Heart right ventricle (tissue), 16 donors: ENCODE data around the gene EFNA5. TPM values are rescaled to one million over a fixed set of nuclear protein-coding genes. Genes with fewer than 3 reads are reported as not detected.
A peak's percentile ranks its signal among the peaks of the same experiment; 100 is the strongest.

Source experiments
- ATAC-seq, 8 donors: fragments of 200-7000 bp; cut with Tn5 transposase; one replicate each; pipeline ENCODE4 v1.9.1; 2020; ENCODE audit warnings: mild to moderate bottlenecking in 8 of 8, moderate library complexity in 8 of 8, moderate number of reproducible peaks in 1 of 8
- DNase-seq, 2 donors: peaks; one replicate each; pipeline ENCODE4 v3.0.0-alpha.2; 2020
- H3K27ac ChIP-seq, 10 donors: fragments of 200-600 bp; sonication (generic) in 2 of 10; one replicate each; pipeline versions ENCODE4 v1.5.0 to v1.8.0; 2020 to 2022; ENCODE audit warnings: mild to moderate bottlenecking in 3 of 10
- H3K27me3 ChIP-seq, 7 donors: fragments of 200-600 bp; one replicate each; pipeline ENCODE4 v1.8.0; 2021 to 2022; ENCODE audit warnings: mild to moderate bottlenecking in 2 of 7
- H3K36me3 ChIP-seq, 9 donors: fragments of 200-600 bp; sonication (generic) in 1 of 9; one replicate each; pipeline versions ENCODE4 v1.5.0 to v1.8.0; 2020 to 2022; ENCODE audit warnings: mild to moderate bottlenecking in 2 of 9
- H3K4me1 ChIP-seq, 9 donors: fragments of 200-600 bp; sonication (generic) in 1 of 9; one replicate each; pipeline versions ENCODE4 v1.5.0 to v1.8.0; 2020 to 2022; ENCODE audit warnings: mild to moderate bottlenecking in 4 of 9
- H3K4me3 ChIP-seq, 10 donors: fragments of 200-600 bp; sonication (generic) in 2 of 10; one replicate each; pipeline versions ENCODE4 v1.5.0 to v1.8.0; 2020 to 2022; ENCODE audit warnings: mild to moderate bottlenecking in 7 of 10, moderate library complexity in 2 of 10
- H3K9me3 ChIP-seq, 11 donors: fragments of 200-600 bp in 10 of 11; sonication (generic) in 2 of 11; one replicate each; pipeline versions ENCODE4 v1.5.0 to v1.8.0; 2013 to 2022; ENCODE audit warnings: mild to moderate bottlenecking in 2 of 11, control low read depth in 1 of 11, moderate library complexity in 1 of 11
- CTCF ChIP-seq, 9 donors: fragments of 200-600 bp; sonication (generic) in 2 of 9; IDR thresholded peaks; one replicate each; pipeline versions ENCODE4 v1.5.0 to v1.8.0; 2021 to 2022; ENCODE audit warnings: antibody characterized with exemption in 9 of 9, mild to moderate bottlenecking in 5 of 9, moderate library complexity in 1 of 9
- WGBS, 2 donors: extraction: QIAGEN DNeasy Blood & Tissue Kit; methylation state at CpG; one replicate each; pipeline ENCODE4 v1.1.7; 2013; ENCODE audit warnings: inconsistent platforms in 1 of 2; 5-methylcytosine and 5-hydroxymethylcytosine counted together
- intact Hi-C, 10 donors: fragments of 100-400 bp; cut with DNase I; formaldehyde crosslinking; loops; one replicate each; pipeline versions ENCODE4 v1.11.1 to v1.14.2; 2022
- polyA plus RNA-seq, 2 donors: library from polyadenylated mRNA; stranded (reverse); fragments of 200-250 nt; gene quantifications; one replicate each; pipeline ENCODE4 v1.2.3, GENCODE V29; 2013
- total RNA-seq, 10 donors: library from RNA; stranded (reverse); fragmentation: NEBNext Ultra II Directional in 3 of 10; extraction: Animal tissue kit (Norgen Biotek cat#: 25700) in 3 of 10; gene quantifications; one replicate each; pipeline versions ENCODE4 v1.2.1 to v1.2.4, GENCODE V29; 2021 to 2023
- donor health status: Arrhythmogenic right ventricular cardiomyopathy.
- donor health status: ischemic (EF 13 %, LVEDD 7.1; RV severe dilation, severe dysfunction).
- donor health status: healthy with polysubstance abuse.
- donor health status: DM: no; HTN: yes; CAD: no.
- donor health status: DM: no; HTN: no; CAD: no.
- donor health status: ischemic (EF 25% LVEDD 6.9; RV normal size, moderate dysfunction).
- donor health status: ischemic (EF 25% LVEDD 5.7; RV mildly dilated, moderate dysfunction).
- donor health status: healthy.
- donor health status: DM: yes; HTN: yes; CAD: no.
- donor health status: Ischemic cardiomyopathy.
- donor health status: ischemic (EF 35%, LVEDD 5.7; RV mildly dilated, moderate dysfunction).
- donor health status: nonischemic (EF 11% LVEDD 7.7; RV severe dilation, severe dysfunction).
- donor health status: DM: yes; HTN: yes; CAD: no.
- donor health status: PGD.
- donor health status: ischemic (EF 29% LVEDD 5.4; RV normal size, mild dysfunction).
- donor health status: nonischemic (EF 23%, LVEDD 6.1; RV moderate dilation, normal function).

EFNA5 gene
- total and polyA plus RNA-seq, 12 donors = 6.9 to 49.4 (median 33.9) TPM

GRCh38 chr5:107501965-107502675 is 168.6 kb downstream of the EFNA5 start:
- no peaks in the 10 kb centered on the region for H3K9me3 ChIP-seq
- 54 to 64% methylated on average over 17 of the region's 17 CpGs for WGBS, 2 donors
- H3K27me3 ChIP-seq = no peaks in the 10 kb centered on the region
- no peaks in the 10 kb centered on the region for H3K36me3 ChIP-seq
- ATAC-seq (no peak), DNase-seq (no peak)
- H3K27ac ChIP-seq = no peak overlapping the region
- no peak for TF ChIP-seq CTCF (IDR thresholded peaks at IDR 0.05)
- H3K4me3 ChIP-seq = no peak overlapping the region
- H3K4me1 ChIP-seq = peaks cover 0 to 16% (median 0%) of the 10 kb centered on the region in 9 donors
- intact Hi-C loops = no loop called here

GRCh38 chr5:107500840-107501239 is 169.9 kb downstream of the EFNA5 start:
- Histone ChIP-seq H3K36me3 (no peaks in the 10 kb centered on the region), H3K4me1 (peaks cover 0 to 16% (median 0%) of the 10 kb centered on the region in 9 donors), H3K27ac (no peak overlapping the region), H3K27me3 (no peaks in the 10 kb centered on the region), H3K4me3 (no peak overlapping the region), H3K9me3 (no peaks in the 10 kb centered on the region)
- no peak for DNase-seq
- ATAC-seq = no peak
- intact Hi-C loops = no loop called here
- WGBS, 2 donors = 10 to 21% methylated on average over 1 of the region's 1 CpG
- TF ChIP-seq CTCF (IDR thresholded peaks at IDR 0.05) = no peak

GRCh38 chr5:107500347-107500746 is 170.4 kb downstream of the EFNA5 start:
- ATAC-seq = peak in 1 of 8 donors; percentile 37
- no peak overlapping the region for H3K4me3 ChIP-seq

GRCh38 chr5:107499776-107500175 is 171.0 kb downstream of the EFNA5 start:
- intact Hi-C loops = no loop called here
- no peak for TF ChIP-seq CTCF (IDR thresholded peaks at IDR 0.05)
- H3K9me3 ChIP-seq = no peaks in the 10 kb centered on the region

More at GRCh38 chr5:107500347-107500746, 170.4 kb downstream of the EFNA5 start:
- Histone ChIP-seq H3K9me3 (no peaks in the 10 kb centered on the region), H3K27me3 (no peaks in the 10 kb centered on the region), H3K4me1 (peaks cover 0 to 16% (median 0%) of the 10 kb centered on the region in 9 donors), H3K36me3 (no peaks in the 10 kb centered on the region), H3K27ac (no peak overlapping the region)
- TF ChIP-seq CTCF (IDR thresholded peaks at IDR 0.05) = no peak
- intact Hi-C loops = no loop called here
- no peak for DNase-seq

More at GRCh38 chr5:107499776-107500175, 171.0 kb downstream of the EFNA5 start:
- Histone ChIP-seq H3K27ac (no peak overlapping the region), H3K4me3 (no peak overlapping the region), H3K4me1 (peaks cover 0 to 16% (median 0%) of the 10 kb centered on the region in 9 donors), H3K27me3 (no peaks in the 10 kb centered on the region), H3K36me3 (no peaks in the 10 kb centered on the region)
- ATAC-seq (no peak), DNase-seq (no peak)
- WGBS, 2 donors = 44 to 48% methylated on average over 1 of the region's 1 CpG
